ENCODE data around the gene KLRB1. TPM values are rescaled to one million over a fixed set of nuclear protein-coding genes. Genes with fewer than 3 reads are reported as not detected.
"Not testable (repeated sequence)": the region's sequence is repeated elsewhere in the genome, so short reads cannot be mapped to it uniquely, and the experiment has no call there.

Gene KLRB1
- total RNA-seq = 0.15 TPM

DNA sequence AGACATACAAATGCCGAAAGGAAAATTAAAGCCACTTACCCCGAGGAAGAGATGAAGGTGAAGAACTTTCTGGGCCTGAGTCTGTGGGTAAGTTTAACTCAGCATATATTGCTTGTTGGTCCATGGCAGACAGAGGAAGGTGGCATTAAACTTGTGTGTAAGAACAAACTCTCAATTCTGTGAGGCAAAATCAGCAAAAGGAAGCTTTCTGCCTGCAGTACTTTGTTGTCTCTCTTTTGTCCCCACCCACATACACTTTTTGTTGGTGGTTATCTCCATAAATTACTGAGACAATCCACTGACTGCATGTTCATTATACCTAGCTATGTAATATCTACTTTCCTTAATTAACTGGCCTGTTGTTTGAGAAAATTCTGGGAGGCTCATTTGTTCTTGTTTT, at the start of gene KLRB1:
TSS of gene KLRB1 (minus strand) at position 201 of the 400 bp plus-strand sequence. CDS start at position 124, 77 bp downstream.
- no peak for ATAC-seq
- DNase-seq (ENCODE audit: low spot score) = no peak

DNA sequence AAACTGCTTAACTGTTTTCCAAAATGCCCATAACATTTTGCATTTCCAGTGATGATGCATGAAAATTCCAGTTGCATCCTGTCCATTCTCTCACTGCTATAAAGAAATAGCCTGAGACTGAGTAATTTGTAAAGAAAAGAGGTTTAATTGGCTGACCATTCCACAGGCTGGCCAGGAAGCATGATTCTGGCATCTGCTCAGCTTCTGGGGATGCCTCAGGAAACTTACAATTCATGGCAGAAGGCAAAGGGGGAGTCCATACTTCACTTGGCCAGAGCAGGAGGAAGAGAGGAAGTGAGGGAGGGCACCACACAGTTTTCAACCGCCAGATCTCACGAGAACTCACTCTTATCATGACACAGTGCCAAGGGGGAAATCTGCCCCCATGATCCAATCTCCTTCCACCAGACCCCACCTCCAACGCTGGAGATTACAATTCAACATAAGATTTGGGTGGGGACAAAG, 43.6 kb upstream of the KLRB1 start:
- no peak for ATAC-seq

DNA sequence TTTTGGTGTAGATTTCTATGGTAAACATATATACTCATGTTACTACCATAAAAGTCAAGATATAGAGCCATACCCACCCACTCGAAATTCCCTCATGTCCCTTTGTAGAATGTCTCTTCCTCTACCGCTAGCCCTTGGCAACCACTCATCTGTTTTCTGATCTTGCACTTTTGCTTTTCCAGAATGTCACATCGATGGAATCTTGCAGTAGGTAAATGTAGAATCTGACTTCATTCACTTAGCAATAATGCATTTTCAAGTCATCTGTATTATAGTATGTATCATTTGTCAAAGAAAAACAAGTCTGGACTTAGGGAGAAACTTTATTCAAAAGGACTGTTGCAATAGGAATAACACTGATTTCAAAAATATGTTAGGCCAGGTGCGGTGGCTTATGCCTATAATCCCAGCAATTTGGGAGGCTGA, 42.4 kb upstream of the KLRB1 start:
- no peak for DNase-seq (ENCODE audit: low spot score)
- no peak for ATAC-seq

More for the DNA sequence above, 43.6 kb upstream of the KLRB1 start:
- no peak for DNase-seq (ENCODE audit: low spot score)

DNA sequence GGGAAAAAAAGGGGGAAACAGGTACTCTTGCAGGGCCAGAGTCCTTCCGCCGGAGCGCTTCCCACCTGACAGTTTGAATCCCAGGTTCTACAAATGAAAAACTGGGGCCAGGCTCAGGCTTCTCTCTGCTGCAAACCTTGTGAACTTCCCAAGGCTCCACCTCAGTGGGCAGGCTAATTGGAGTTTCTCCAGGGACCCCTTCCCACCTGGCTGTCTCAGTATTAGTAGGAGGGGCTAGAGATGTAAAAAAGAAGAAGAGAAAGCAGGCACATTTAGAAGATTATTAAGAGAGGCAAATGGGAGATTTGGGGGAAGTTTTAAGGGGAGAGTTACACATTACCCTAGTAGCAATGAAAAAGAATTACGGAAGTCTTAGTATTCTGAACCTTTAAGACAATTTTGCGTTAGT, 41.8 kb upstream of the KLRB1 start:
- no peak for DNase-seq (ENCODE audit: low spot score)
- ATAC-seq = no peak

DNA sequence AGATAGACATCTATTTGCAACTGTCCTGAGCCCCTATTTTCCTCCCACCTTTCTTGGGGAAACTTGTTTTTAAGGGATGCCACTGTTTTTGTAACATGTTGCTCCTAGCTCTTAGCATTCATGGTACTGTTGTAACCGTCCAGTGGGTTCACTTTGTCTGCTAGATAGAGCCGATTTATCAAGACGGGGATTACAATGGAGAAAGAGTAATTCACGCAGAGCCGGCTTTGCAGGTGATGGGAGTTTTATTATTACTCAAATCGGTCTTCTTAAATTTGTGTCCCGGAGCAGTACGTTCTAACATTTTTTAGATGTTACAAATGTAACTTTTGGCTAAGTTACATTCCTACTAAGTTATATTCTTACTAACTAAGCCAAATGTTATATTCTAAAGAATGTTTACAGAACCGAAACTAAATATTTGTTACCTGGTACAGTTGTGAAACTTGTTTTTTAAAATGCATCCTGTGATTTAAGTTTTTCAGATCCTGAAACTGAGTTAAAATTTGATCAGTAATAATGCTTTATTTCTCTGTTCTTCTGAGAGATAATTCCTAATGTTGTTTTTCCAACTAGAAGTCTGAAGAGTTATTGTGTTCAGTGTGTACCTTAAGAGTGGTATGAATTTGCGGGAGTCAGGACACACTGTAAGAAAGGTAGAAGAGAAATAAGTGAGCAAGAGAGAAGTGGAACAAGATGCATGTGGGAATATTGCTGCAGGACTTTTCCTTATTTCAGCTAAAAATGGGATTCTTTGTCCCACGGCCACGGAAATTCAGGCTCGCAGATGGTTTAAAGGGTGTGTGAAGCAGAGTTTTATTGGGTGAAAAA, 41.2 kb upstream of the KLRB1 start:
- DNase-seq (ENCODE audit: low spot score) = no peak
- ATAC-seq = no peak

DNA sequence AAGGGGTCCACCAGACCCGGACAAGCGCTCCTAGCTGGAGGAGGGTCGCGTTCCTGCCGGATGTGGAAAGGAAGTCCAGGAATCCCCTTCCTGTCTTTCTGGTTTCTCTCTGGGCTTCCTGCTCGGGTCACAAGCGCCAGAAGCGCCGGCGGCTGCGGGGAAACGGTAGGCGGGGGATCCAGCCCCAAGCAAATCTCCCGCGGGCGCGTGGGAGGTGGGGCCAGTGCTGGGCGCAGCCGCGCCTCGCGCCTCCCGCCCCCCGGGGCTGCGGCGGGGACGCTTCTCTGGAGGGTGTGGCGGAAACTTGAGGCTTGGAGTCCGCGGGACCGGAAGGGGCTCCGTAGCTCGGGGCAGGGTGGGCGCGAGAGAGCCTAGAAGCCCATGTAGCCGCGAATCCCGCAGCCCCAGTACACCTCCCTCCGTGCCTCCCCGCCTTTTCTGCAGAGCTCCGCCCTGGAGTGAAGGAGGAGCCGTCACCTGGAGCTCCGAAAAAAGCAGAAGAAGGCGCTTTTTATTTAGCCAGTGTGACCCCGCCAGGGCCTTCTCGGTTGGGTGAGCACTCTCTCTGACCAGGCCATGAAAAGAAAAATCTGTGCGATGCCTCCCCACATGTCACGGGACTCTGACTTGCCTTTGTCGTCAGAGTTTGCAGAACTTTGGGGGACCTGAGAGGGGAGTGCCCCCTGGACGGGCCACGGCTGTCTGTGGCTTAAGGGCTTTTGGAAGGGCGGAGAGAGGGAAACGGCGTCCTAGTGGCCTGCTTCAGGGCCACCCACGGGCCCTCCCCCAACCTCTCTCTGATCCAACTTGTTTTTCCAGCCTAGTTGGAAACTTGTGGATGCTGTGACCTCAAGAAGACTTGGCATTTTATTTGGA, 40.3 kb upstream of the KLRB1 start:
- ATAC-seq (peak; percentile 89), DNase-seq (ENCODE audit: low spot score) (peak; percentile 71)

DNA sequence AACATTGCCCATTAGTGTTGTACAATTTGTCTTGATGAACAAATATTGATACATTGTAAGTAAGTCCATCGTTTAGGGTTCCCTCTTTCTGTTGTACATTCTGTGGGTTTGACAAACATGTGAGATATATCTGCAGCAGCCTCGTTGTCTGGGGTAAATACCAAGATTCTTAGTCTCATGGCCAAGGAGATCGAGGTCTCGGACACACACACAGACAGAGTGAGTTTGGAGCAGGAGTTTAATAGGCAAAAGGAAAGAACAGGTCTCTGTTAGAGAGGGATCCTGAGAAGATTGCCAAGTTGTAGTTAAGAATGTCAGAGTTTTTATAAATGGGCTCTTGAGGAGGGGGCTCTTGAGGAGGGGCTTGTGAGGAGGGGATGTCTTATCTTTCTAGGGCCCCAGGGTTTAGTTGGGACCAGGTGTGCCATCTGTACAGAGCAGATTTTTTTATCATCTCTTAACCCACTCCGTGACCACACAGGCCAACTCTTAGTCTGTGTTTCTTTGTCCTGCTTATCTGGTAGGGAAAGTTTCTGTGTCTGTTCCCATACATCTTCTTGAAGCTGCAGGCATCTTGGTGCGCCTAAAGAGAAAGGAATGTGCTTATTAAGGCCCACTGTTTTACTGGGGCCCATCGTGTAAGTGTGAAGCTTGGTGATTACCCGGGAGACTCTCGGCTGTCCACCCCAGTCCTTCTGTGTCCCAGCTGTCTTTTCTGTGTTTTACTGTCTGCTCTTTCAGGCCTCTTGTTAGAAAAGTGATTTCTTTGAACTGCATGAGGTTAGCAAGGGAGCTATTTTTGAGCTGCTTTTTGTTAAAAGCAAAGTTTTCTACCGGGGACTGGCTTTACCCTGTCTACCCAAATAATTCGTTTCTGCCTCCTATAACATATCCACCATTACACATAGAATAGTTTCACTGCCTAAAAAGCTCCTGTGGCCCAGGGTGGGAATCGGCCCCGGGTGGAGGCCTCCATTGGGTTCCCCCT, 39.4 kb upstream of the KLRB1 start:
- DNase-seq (ENCODE audit: low spot score) (no peak), ATAC-seq (peak; percentile 10)

DNA sequence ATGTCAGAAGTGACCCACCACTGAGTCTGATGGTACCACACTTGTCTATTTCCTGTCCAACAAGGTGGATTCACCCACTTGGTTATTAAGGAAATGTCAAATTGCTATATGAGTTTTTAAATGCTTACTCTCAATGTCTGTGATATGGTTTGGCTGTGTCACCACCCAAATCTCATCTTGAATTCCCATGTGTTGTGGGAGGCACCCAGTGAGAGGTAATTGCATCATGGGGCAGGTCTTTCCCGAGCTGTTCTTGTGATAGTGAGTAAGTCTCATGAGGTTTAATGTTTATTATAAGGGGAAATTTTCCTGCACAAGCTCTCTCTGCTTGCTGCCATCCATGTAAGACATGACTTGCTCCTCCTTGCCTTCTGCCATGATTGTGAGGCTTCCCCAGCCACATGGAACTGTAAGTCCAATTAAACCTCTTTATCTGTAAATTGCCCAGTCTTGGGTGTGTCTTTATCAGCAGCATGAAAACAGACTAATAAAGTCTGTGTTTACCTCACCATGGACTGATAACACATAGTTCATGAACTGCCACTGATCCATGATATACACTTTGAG, 37.4 kb upstream of the KLRB1 start:
- ATAC-seq; DNase-seq (ENCODE audit: low spot score): not testable (repeated sequence)

DNA sequence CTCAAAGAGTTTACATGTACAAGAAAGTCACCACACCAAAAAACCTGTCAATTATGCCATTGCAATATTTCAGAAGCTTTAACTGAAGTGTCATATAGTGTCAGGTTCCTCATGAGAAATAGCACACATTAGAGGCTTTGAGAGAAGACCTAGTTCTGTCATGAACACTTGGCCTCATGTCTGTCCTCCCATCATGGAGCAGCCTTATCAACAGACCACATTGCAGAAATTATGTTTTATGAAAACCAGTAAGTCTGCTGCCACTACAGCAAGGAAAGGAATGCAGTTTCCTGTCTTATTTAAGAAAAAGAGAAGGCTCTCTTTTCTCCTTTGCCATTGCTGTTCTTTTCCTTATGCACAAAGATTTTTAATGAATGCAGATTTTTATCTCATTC, 35.5 kb upstream of the KLRB1 start:
- DNase-seq (ENCODE audit: low spot score) (no peak), ATAC-seq (no peak)

DNA sequence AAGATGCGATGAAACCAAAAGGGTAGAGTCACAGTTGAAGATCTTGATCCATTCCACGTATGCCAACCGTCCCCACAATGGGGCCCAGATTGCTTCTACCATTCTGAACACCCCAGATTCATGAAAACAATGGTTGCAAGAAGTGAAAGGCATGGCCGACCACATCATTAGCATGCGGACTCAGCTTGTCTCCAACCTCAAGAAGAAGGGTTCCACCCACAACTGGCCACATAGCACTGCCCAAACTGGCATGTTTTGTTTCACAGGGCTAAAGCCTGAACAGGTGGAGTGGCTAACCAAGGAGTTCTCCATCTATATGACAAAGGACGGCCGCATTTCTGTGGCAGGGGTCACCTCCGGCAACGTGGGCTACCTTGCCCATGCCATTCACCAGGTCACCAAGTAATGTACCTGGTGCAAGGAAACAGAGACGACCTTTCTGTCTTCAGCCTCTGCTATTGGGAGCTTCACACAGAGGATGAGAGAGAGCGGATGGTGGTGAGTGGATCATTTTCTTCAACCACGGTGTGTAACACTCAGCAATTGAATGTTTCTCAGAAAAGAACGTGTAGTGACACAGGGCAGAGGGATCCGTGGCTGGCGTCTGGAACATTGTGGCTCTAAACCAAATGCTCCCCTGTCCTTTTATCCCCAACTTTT, 35.0 kb upstream of the KLRB1 start:
- ATAC-seq = no peak
- DNase-seq (ENCODE audit: low spot score) = no peak

DNA sequence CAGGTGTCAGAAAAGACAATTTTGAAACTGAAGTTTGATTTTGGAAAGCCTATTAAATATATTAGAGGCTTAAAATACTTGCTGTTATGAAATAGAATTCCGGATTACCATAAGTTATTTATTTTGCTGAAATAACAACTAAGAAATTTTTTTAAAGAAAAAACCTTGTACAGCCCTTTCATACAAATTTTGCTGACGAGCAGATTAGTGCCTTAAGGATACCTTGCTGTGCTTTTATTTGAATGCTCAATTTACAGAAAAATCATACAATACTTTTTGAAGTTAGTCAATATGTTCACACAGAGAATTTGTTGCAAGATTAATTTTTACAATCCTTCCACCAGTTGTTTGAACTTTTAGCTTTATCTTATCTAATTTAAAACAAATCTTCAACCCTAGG, 32.3 kb upstream of the KLRB1 start:
- ATAC-seq = no peak

DNA sequence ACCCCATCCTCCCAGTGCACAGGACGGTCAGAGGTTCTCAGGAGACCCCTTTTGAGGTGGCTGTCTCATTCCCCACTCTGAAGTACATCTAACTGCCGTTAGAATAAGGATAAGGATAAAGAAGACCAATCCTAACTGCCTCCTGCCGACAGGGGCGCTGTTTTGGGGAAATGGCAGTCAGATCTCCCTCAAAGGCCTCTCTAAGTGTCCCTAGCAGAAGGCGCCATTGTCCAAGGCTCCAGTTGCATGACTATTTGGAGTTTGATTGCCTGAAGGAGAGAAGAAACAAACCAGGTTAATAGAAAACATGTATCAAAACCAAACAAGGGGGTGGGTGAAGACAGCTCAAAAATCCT, 29.1 kb upstream of the KLRB1 start:
- ATAC-seq (no peak), DNase-seq (ENCODE audit: low spot score) (no peak)

More for the DNA sequence above, 32.3 kb upstream of the KLRB1 start:
- no peak for DNase-seq (ENCODE audit: low spot score)

DNA sequence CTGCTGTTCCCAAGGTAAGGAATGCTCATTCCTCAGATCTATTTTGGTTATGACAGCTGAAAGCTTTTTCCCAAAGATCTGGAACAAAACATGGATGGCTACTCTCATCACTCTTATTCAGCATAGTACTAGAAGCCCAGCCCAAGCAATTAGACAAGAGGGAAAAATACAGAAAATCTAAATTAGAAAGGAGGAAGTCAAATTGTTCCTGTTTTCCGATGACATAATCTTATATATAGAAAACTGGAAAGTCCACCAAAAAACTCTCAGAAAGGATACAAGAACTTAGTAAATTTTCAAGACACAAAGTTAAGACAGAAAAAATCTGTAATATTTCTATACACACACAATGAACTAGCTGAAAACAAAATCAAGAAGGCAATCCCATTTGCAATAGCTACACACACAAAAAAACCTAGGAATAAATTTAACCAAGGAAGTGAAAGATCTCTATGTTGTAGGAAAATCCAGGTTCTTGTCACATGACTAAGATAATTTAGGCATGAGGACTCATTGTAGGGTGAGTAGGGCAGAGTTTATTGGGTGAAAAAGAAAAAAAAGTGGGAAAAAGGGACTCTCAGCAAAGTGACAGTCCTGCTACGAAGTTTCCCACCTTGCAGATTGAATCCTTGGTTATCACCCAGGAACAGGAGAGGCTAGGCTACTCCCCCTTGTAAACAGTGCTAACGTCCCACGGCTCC, 28.6 kb upstream of the KLRB1 start:
- DNase-seq (ENCODE audit: low spot score) (no peak), ATAC-seq (no peak)

DNA sequence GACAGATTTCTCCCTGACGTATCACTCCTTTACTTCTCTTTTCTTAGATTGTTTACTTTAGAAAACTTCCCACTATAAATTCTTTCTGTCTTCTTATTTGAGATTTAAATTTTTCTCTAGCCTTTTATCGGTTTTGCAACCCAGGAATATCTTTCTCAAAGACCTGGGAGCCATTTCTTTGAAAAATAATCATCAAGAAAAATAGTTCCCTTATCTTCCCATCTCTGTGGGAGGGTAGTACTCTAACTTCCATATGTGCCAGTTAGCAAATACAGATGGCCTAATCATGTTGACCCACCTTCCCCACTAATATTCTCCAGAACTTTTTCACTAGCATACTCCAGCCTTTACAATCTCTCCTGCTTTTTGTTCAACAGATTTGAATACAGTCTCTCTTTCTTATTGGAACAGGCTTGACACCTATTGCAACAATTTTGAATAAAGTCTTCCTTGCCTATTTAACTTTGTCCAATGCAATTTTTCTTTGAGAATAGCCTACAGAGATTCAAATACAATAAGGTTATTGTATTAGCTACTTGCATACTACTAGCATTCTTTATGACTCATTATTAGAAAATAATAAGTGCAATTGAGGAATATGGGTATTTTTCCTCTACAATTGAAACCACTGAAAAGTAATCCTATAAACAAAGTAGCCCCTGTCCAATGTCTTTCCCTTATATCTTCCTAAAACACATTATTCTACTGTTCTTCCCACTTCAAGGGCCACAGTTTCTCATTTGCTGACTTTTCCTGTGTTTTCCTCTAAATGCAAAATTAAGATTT, 27.4 kb upstream of the KLRB1 start:
- ATAC-seq (no peak), DNase-seq (ENCODE audit: low spot score) (no peak)

DNA sequence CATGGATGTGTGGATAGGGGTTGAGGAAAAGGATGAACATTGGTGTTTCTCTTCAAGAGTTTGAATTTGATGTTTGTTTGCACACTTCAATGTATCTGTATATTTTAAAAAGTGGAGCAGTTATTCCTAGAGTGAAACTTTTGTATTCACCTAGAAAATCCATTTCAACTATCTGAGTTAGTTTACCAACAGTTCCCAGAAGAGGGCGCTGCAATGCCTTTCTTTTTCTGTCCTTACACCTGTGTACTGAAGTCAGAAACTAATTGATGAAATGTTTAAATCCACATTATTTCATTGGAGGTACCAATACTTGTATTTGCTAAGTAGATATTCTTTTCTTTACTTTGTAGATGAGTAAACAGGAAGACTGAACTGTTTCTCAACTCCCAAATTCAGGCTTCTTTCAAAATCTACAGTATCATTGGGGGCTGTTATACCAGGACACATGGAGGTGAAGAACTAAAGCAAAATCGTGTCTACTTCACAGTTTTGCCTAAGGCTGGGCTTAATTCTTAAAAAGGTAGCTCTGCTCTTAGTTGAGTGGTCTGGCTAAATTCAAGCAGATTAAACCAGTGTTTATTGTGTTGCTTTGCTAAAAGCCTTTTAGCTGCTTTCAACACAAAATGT, 26.6 kb upstream of the KLRB1 start:
- DNase-seq (ENCODE audit: low spot score) (no peak), ATAC-seq (peak; percentile 56)

DNA sequence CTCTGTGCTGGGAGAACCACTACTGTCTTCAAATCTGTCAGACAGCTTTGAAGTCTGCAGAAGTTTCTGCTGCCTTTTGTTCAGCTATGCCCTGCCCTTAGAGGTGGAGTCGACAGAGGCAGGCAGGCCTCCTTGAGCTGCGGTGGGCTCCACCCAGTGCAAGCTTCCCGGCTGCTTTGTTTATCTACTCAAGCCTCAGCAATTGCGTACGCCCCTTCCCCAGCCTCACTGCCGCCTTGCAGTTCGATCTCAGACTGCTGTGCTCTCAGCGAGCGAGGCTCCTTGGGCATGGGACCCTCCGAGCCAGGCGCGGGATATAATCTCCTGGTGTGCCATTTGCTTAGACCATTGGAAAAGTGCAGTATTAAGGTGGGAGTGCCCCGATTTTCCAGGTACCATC, 25.1 kb upstream of the KLRB1 start:
- DNase-seq (ENCODE audit: low spot score) (no peak), ATAC-seq (no peak)

DNA sequence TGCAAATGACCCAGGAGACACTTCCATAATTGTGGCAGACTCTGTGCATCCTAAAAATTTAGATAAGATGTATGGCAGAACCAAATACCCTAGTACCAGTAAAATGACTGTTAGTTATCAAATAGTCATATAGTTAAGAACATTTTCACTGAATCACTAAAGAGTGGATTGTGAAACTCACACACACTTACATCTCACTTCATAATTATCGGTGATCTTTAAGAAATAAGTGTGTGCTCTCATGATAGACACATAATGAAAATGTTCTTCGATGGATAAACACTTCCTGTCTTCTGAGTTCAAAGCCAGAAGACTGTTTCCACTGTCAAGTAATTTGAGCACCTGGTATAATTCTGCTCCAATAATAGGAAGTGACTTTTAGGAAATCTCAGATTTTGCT, 19.1 kb upstream of the KLRB1 start:
- ATAC-seq (no peak), DNase-seq (ENCODE audit: low spot score) (no peak)

DNA sequence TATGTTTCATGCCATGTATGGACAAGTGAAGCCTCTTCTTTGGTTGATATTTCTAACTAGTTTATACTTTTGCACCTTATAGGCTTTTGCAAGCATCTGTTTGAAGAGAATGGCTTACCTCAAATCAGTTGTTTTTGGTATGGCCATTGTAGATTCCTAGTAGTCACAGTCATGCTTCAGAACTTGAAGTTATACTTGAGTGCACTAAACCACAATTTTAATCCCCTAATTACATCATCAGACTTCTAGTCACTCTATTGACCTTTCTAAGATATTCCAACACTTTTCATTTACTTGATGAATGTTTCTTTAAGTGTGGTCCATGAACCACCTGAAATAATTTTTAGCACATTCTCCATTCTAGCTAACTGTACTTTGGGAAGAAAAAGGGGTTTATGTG, 18.6 kb upstream of the KLRB1 start:
- ATAC-seq (no peak), DNase-seq (ENCODE audit: low spot score) (no peak)

Measured in left lobe of liver (tissue), 2 donors.